ENCODE measurements around the gene ROBO3. TPM values are rescaled to one million over a fixed set of nuclear protein-coding genes. Genes with fewer than 3 reads are reported as not detected.

ROBO3 gene
- total and polyA plus RNA-seq, 2 of the 8 experiments (the other 6 are each of a cell fraction or from before 2014, with no cell fraction given): 12.1 to 24.6 TPM

DNA sequence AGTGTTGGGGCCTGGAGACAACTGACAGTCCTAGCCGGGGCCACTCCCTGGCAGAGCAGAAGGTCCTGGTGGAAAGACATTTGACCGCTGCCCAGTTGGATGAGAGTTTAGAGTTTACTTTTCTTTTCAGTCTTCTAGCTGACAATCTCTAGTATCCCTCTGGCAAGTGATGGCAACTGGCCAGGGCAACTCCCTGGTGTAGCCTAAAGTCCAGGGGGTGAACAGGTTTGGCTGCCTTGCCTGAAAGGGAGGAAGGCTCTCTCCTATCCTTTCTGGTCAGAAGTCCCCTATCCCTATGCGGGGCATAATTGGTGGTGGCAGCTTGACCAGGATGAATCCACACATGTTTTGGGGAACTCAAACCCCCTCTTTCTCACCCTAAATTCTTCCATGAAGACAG lies 48.2 kb upstream of the ROBO3 start:
- H3K9ac ChIP-seq (replicated peaks in 1 of 4; ENCODE audit: extremely low read depth in 1 of 4, low read depth in 3 of 4, low read length in 3 of 4): no peak overlapping the region
- H2BK5ac ChIP-seq (ENCODE audit: low read depth, low read length): no peak overlapping the region
- H4K91ac ChIP-seq (replicated peaks; ENCODE audit: insufficient read length, low read length): no peak overlapping the region
- no peak overlapping the region for H2BK120ac ChIP-seq (replicated peaks; ENCODE audit: low read depth, low read length)
- no peak overlapping the region for H2BK12ac ChIP-seq (ENCODE audit: low read depth, low read length)
- H3K27ac ChIP-seq (ENCODE audit: low read depth, low read length): no peak overlapping the region
- H3K79me1 ChIP-seq (ENCODE audit: low read depth, low read length): no peaks in the 10 kb centered on the region
- no peak overlapping the region for H3K4me3 ChIP-seq (ENCODE audit: extremely low read depth in 1 of 4, insufficient read depth in 2 of 4, low read depth in 3 of 4, low read length in 4 of 4)
- TF ChIP-seq RAD21 (IDR thresholded peaks at IDR 0.05 in 1 of 2, conservative IDR thresholded peaks at IDR 0.05 in 1 of 2; ENCODE audit: low read depth in 2 of 2, low read length in 2 of 2) (no peak), PHF8 (conservative IDR thresholded peaks at IDR 0.05; ENCODE audit: low read depth, low read length) (no peak), CBX8 (IDR thresholded peaks at IDR 0.05; ENCODE audit: borderline replicate concordance, low read depth, low read length) (no peak), POU5F1 (IDR thresholded peaks at IDR 0.05; ENCODE audit: low read depth, low read length) (no peak), TCF12 (IDR thresholded peaks at IDR 0.05; ENCODE audit: low read depth, low read length) (no peak), RBBP5 (IDR thresholded peaks at IDR 0.05; ENCODE audit: borderline replicate concordance, low read depth, low read length) (no peak), CTBP2 (IDR thresholded peaks at IDR 0.05; ENCODE audit: borderline replicate concordance, insufficient read depth, insufficient read length, low read length) (no peak), CHD1 (IDR thresholded peaks at IDR 0.05; ENCODE audit: low read depth, low read length) (no peak), NANOG (IDR thresholded peaks at IDR 0.05; ENCODE audit: insufficient read depth, low read depth, low read length, poor library complexity, severe bottlenecking) (no peak)
- POLR2A ChIA-PET (ENCODE audit: partially characterized antibody): no interaction called here
- CTCF ChIA-PET (ENCODE audit: partially characterized antibody): interaction anchor here (0.7 kb wide), 1 partner anchor 50 kb away, joined by 3 read pairs; no protein-coding TSS in a partner anchor
- H2AFZ ChIP-seq (ENCODE audit: low read length): no peak overlapping the region
- H3K56ac ChIP-seq (replicated peaks; ENCODE audit: insufficient read length, low read depth, low read length): no peak overlapping the region
- no peaks in the 10 kb centered on the region for H3K79me2 ChIP-seq (ENCODE audit: control insufficient read depth in 1 of 2, insufficient read depth in 2 of 2, low read length in 2 of 2)
- no peaks in the 10 kb centered on the region for H3K9me3 ChIP-seq (ENCODE audit: insufficient read depth in 2 of 2, low read depth in 1 of 2, low read length in 1 of 2)
- no peak overlapping the region for H3K4ac ChIP-seq (replicated peaks; ENCODE audit: insufficient read length, low read depth, low read length)
- H3K18ac ChIP-seq (ENCODE audit: extremely low read depth, low read length): no peak overlapping the region
- H2AK5ac ChIP-seq (ENCODE audit: low read depth, low read length): no peak overlapping the region
- H3K23me2 ChIP-seq (ENCODE audit: low read depth, low read length): no peaks in the 10 kb centered on the region
- H3K4me1 ChIP-seq (replicated peaks in 1 of 4; ENCODE audit: control insufficient read depth in 3 of 4, insufficient read depth in 4 of 4, low read length in 3 of 4): peaks cover 0 to 2% (median 0%) of the 10 kb centered on the region in 4 experiments; a peak in 1 of 7 replicates
- WGBS, 2 experiments (ENCODE audit: extremely low coverage in 1 of 2, insufficient coverage in 1 of 2, insufficient read length in 1 of 2, insufficient replicate concordance in 2 of 2, low coverage in 1 of 2, low lambda C conversion rate in 2 of 2, missing lambda C conversion rate in 1 of 2): 90% methylated on average over 3 of the region's 3 CpGs; no CpG with 5 or more reads in 1 of the 2 experiments
- no peak overlapping the region for H3K4me2 ChIP-seq (ENCODE audit: insufficient read depth in 1 of 2, low read depth in 2 of 2, low read length in 2 of 2)
- H4K8ac ChIP-seq (ENCODE audit: extremely low read depth, insufficient read depth, low read length): no peak overlapping the region
- no peak overlapping the region for H3K23ac ChIP-seq (ENCODE audit: insufficient read length)
- DNase-seq (ENCODE audit: low read depth in 1 of 2, low spot score in 2 of 2) (no peak), FAIRE-seq (no peak)
- H2BK15ac ChIP-seq (ENCODE audit: low read length): no peak overlapping the region
- H3K36me3 ChIP-seq (ENCODE audit: control insufficient read depth in 2 of 4, insufficient read depth in 4 of 4, low read length in 3 of 4): no peaks in the 10 kb centered on the region
- H2BK20ac ChIP-seq (ENCODE audit: low read length): no peak overlapping the region
- no peak overlapping the region for H4K5ac ChIP-seq (ENCODE audit: insufficient read length, low read depth, low read length)
- H4K20me1 ChIP-seq (replicated peaks in 1 of 2; ENCODE audit: control insufficient read depth in 1 of 2, insufficient read depth in 2 of 2, low read length in 2 of 2): no peaks in the 10 kb centered on the region
- no peaks in the 10 kb centered on the region; a peak in 2 of 7 replicates for H3K27me3 ChIP-seq (replicated peaks in 1 of 4; ENCODE audit: control insufficient read depth in 3 of 4, extremely low read depth in 1 of 4, insufficient read depth in 3 of 4, low read length in 3 of 4)
- no peak overlapping the region for H3K14ac ChIP-seq (ENCODE audit: insufficient read length)

All from H1 (cell line).